Stomach smooth muscle (tissue), 2 donors: Measurements from ENCODE around the gene CLSTN2.

Experiments
- H3K27ac ChIP-seq: one replicate; pipeline ENCODE4 v1.7.0; 2013; ENCODE audit warnings: mild to moderate bottlenecking, low read length, inconsistent platforms
- H3K27me3 ChIP-seq, 2 donors: one replicate each; pipeline ENCODE4 v1.7.0; 2013; ENCODE audit warnings: low read length in 2 of 2; ENCODE audit not compliant: insufficient read depth in 2 of 2, control insufficient read depth in 1 of 2
- H3K36me3 ChIP-seq, 2 donors: one replicate each; pipeline ENCODE4 v1.7.0; 2013; ENCODE audit warnings: low read length in 2 of 2; ENCODE audit not compliant: control insufficient read depth in 2 of 2, insufficient read depth in 2 of 2
- H3K4me1 ChIP-seq: one replicate; pipeline ENCODE4 v1.7.0; 2013; ENCODE audit warnings: low read length; ENCODE audit not compliant: control insufficient read depth, insufficient read depth
- H3K4me3 ChIP-seq, 2 donors: one replicate each; pipeline ENCODE4 v1.7.0; 2013; ENCODE audit warnings: low read length in 2 of 2
- H3K9ac ChIP-seq, 2 donors: one replicate each; pipeline ENCODE4 v1.7.0; 2013; ENCODE audit warnings: low read length in 2 of 2, mild to moderate bottlenecking in 1 of 2
- H3K9me3 ChIP-seq, 2 donors: one replicate each; pipeline ENCODE4 v1.7.0; 2013; ENCODE audit warnings: low read length in 2 of 2; ENCODE audit not compliant: control insufficient read depth in 2 of 2
- donor health status: healthy.
- donor health status: Pancreatic carcinoma.

Gene CLSTN2

DNA sequence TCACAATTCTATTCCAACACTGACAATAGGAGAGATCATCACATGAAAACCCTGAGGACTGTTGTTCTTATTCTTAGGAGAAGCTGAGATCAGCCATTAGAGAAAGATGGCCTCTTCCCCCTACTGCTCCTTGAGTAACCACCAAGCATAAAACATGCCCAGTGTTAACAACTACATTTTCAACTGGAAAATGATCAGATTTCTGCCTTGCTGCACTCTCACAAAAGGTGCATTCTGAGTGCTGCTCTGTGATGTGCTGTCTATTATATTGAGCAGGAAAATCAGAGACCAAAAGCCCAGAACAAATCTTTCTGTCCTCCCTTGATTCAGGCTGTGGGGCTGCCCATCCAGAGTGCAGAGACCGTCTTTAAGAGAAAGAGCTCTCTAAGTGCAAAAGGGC is 438.2 kb downstream of the CLSTN2 start:
- H3K27ac ChIP-seq, result no peak overlapping the region
- peaks cover 0 to 2% of the 10 kb centered on the region in 2 donors for H3K9me3 ChIP-seq
- H3K36me3 ChIP-seq, result no peaks in the 10 kb centered on the region
- H3K4me3 ChIP-seq, result no peak overlapping the region
- H3K9ac ChIP-seq, result no peak overlapping the region
- no peaks in the 10 kb centered on the region for H3K4me1 ChIP-seq
- H3K27me3 ChIP-seq, result no peaks in the 10 kb centered on the region

DNA sequence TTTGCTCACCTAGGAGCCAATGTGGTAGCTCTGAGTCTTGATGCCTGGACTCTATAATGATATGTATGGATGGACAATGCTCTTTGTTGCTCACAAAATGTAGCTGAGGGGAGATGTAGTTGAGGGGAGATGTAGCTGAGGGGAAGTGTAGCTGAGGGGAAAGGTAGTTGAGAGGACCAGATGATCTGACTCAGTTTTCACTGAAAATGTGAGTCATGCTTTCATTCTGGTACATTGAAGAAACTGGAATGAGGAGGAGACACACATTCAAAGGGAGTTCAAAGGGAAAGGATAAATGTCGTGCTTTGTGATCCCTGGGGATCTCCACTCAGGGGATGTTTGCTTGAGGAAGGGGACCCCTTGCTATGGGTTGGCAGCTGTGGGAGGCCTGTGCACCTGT is 440.0 kb downstream of the CLSTN2 start:
- Histone ChIP-seq H3K4me3 (no peak overlapping the region), H3K27me3 (no peaks in the 10 kb centered on the region), H3K9ac (no peak overlapping the region), H3K27ac (no peak overlapping the region), H3K4me1 (no peaks in the 10 kb centered on the region), H3K9me3 (peaks cover 0 to 2% of the 10 kb centered on the region in 2 donors), H3K36me3 (no peaks in the 10 kb centered on the region)

DNA sequence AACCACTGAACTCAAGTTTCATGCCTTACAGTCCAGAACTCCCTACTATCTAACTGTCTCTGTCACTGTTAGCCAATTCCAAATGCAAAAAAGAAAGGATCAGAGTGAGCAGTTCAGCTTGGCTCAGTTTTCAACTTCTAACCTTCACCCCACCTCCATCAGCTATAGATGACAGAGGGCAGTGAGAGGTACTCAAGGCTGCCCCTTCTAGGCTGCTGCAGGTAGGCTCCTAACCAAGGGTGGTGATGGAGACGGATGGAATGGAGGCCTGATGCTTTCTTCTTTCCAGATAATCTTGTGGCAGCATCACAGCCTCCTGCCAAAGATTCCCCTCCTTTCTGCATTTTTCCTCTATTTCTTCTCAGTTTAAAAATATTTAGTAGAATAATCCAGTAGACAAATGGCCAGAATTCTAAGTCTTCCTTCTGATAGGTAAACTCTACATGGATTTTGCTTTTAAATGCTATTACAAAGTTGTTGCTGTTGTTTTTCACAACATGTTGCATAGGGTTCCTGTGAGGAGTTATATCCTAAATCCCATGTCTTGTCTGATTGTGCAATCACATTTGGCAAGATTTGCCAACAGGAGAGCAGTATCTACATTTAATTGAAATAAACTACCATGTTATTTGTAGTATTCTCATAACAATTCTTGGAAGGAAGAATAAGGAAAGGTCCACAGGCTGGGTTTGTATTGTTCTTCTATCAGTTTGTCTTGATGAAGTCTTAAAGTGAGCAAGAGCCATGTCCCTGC is 441.3 kb downstream of the CLSTN2 start:
- Histone ChIP-seq H3K4me3 (no peak overlapping the region), H3K36me3 (no peaks in the 10 kb centered on the region), H3K9me3 (peaks cover 0 to 2% of the 10 kb centered on the region in 2 donors), H3K4me1 (no peaks in the 10 kb centered on the region), H3K27ac (no peak overlapping the region), H3K9ac (no peak overlapping the region), H3K27me3 (no peaks in the 10 kb centered on the region)

DNA sequence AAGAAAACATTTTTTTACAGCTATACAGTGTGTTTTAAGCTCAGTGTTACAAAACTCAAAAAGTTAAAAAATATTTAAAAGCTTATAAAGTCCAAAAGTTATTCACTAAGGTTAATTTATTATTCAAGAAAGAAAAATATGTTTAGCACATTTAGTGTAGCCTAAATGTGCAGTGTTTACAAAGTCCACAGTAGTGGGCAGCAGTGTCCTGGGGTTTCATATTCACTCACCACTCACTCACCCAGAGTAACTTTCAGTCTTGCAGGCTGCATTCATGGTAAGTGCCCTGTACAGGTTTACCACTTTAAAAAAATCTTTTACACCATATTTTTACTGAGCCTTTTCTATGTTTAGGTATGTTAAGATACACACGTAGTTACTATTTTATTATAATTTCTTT is 442.7 kb downstream of the CLSTN2 start:
- H3K4me3 ChIP-seq, result no peak overlapping the region
- H3K36me3 ChIP-seq, result no peaks in the 10 kb centered on the region
- H3K9ac ChIP-seq, result no peak overlapping the region
- H3K4me1 ChIP-seq, result no peaks in the 10 kb centered on the region
- peaks cover 0 to 2% of the 10 kb centered on the region in 2 donors for H3K9me3 ChIP-seq
- H3K27me3 ChIP-seq, result no peaks in the 10 kb centered on the region
- no peak overlapping the region for H3K27ac ChIP-seq

DNA sequence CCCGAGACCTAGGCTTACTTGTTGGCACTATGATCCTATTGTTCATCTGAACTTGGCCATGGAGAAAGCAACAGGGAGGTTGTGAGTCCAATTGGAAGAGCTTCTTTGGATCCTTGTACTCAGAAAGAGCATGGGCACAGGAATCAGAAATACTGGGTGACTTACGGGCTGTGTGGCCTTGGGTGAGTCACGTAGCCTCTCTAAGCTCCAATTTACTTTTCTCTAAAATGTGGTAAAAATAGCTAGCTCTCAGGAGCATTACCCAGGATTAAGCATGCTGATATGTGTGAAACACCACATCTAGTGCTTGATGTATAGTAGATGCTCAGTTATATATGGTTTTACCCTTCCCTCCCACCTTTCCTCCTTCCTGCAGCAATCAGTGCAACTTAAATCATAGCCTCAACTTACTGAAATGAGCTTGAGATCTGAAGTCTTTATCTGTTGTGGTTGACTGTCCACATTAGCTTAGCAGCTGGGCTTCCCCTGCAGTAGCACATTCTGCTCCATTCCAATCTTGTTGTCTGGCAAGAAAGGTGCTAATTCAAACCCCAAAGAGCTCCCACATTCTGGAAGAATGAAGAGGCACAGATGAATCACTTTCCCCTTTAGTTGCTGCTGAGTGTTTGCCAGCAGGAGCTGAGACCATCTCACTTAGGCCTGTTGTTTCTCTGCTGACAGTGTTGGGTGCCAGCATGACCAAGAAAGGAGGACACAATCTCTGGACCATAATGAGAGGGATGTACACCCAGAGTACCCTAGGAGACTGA is 443.8 kb downstream of the CLSTN2 start:
- Histone ChIP-seq H3K27me3 (no peaks in the 10 kb centered on the region), H3K9ac (no peak overlapping the region), H3K36me3 (no peaks in the 10 kb centered on the region), H3K9me3 (peaks cover 0 to 2% of the 10 kb centered on the region in 2 donors), H3K4me3 (no peak overlapping the region), H3K27ac (no peak overlapping the region), H3K4me1 (no peaks in the 10 kb centered on the region)

DNA sequence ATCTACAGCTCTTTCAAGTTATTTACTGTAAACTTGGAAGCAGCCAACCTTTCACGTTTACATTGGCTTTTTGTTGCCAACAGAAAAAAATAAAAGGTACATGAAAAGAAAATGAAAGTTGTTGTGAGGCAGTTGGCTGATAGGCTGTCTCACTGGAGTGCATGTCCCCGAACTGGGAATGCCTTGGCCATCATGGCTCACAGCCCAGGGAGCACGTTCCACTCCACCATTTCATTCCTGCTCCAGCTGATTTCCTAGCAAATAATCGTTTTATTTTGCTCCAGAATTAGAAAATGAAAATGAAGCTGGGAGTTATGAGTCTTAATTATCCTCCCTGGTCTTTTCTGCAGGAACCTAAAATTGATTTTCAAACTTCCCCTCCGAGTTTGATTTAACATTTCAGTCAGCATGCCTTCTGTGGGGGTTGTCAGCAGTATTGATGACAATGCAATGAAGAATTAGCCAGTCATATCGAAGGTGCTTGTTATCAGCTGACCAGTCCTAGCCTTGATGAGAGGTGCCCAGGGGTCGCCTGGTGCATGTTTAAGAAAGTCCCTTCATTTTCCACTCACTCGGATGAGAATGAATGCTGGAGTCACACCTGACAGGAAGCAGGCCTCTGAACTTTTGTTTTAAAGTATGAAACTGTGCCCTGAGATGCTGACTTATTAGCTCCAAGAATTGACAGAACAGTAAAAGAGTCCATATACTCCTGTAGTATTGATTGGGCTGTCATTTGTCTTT is 449.2 kb downstream of the CLSTN2 start:
- H3K36me3 ChIP-seq, result no peaks in the 10 kb centered on the region
- H3K4me3 ChIP-seq, result no peak overlapping the region
- no peak overlapping the region for H3K27ac ChIP-seq
- H3K9me3 ChIP-seq, result no peaks in the 10 kb centered on the region
- no peaks in the 10 kb centered on the region for H3K4me1 ChIP-seq
- H3K9ac ChIP-seq, result no peak overlapping the region
- no peaks in the 10 kb centered on the region for H3K27me3 ChIP-seq

DNA sequence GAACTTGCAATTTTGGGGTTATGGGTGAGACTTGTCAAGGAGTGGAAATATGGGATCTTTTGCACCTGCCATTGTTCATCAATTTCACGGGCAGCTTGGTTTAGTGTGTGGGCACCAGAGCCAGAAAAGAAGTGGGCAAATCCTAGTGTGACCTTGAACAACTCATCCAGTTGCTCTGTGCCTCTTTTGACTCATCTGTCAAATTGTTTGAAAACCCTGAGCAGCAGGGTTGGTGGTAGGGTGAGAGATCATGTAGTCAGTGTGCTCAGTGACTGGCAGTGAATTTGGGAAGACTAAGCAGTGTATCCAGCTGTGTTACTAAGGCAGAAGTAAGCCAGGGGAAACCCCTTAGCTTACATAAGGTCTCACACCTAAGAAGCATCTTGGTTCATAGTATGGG is 449.9 kb downstream of the CLSTN2 start:
- Histone ChIP-seq H3K4me1 (no peaks in the 10 kb centered on the region), H3K27me3 (no peaks in the 10 kb centered on the region), H3K27ac (no peak overlapping the region), H3K36me3 (no peaks in the 10 kb centered on the region), H3K4me3 (no peak overlapping the region), H3K9ac (no peak overlapping the region), H3K9me3 (no peaks in the 10 kb centered on the region)

DNA sequence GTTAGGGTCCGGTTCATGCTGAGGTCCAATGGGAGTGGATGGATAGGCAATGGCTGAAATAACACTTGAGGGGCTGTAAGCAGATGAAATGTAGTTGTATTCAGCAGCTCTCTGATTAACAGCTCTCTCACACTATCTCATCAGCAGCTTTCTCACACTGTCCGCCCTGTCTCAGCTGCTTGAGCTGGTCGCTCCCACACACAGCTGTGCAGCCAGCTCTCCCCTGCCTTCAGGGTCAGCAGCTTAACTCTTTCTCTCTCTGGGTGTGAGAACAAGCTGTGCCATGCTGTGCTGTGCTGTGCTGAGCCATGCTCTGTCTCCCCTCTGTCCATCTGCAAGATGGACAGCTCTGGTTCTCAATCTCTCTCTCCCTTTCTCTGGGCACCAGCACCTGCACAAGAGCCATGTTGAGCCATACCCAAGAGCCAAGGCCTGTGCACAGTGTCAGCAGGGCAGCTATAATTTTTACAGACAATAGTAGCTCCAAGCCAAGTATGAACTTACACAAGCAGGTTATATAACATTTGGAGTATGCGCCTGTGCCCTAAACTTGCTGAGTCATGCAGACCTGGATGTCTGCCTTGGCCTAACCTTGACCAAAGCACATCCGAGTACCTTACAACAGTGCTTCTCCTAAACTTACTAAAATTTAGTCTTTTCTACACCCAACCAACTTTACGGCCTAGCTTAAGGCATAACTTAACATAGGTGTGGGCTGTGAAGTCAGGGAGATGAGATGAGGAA is 451.5 kb downstream of the CLSTN2 start:
- no peak overlapping the region for H3K9ac ChIP-seq
- no peak overlapping the region for H3K27ac ChIP-seq
- H3K9me3 ChIP-seq, result no peaks in the 10 kb centered on the region

DNA sequence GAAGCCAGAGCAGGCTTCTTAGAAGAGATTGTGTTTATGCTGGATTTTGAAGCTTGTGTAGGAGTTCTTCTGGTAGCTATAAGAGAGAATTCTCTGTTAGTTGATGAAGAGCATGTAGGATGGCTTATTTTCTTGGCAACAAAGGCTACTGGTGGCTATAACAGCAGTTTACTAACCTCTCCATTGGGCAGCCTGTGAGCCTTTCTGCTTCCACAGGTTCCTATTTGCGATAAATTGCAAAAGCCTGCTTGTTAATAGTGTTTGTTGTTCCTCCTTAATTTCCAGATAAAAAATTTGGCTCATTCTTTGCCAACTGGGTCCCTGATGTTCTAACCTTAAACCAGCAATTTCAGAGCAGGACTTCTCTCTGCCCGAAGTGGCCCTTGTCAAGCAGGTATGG is 452.3 kb downstream of the CLSTN2 start:
- Histone ChIP-seq H3K4me3 (no peak overlapping the region), H3K36me3 (no peaks in the 10 kb centered on the region), H3K9ac (no peak overlapping the region), H3K27ac (no peak overlapping the region), H3K4me1 (no peaks in the 10 kb centered on the region), H3K27me3 (no peaks in the 10 kb centered on the region), H3K9me3 (no peaks in the 10 kb centered on the region)

More for the DNA sequence above, 451.5 kb downstream of the CLSTN2 start:
- Histone ChIP-seq H3K27me3 (no peaks in the 10 kb centered on the region), H3K4me3 (no peak overlapping the region), H3K36me3 (no peaks in the 10 kb centered on the region), H3K4me1 (no peaks in the 10 kb centered on the region)

DNA sequence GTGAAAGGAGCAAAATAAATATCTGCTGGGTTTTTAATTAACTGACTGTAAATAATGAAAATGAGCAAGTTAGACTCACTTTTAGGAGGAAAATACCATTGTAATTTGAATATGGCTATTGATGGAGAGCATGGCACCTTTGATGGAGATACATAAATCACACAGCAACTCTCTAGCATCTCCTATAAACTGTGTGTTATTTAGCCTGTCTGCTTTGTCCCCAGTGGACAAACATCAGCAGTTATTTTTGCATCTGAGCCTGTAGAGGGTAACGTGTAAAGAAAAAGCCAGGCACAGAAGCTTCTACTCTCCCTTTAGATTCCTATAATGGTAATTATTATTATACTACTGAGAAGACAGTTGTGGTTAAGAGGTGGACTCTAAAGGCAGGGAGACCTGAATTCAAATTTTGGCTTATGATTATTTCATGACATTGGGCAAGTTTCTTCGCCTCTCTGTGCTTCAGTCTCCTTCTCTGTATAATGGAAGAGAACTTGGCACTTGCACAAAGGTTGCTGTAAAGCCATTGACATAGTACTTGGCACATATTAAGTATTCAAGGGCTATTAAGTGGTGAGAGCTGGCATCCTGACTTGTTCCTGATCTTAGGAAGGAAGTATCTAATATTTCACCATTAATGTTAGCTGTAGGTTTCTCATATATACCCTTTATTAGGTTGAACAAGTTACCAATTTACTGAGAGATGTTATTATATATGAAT is 453.4 kb downstream of the CLSTN2 start:
- Histone ChIP-seq H3K36me3 (no peaks in the 10 kb centered on the region), H3K9ac (no peak overlapping the region), H3K4me1 (no peaks in the 10 kb centered on the region), H3K9me3 (no peaks in the 10 kb centered on the region), H3K27ac (no peak overlapping the region), H3K27me3 (no peaks in the 10 kb centered on the region), H3K4me3 (no peak overlapping the region)
